Stimulated activated naive CD8-positive, alpha-beta T cell treated with anti-CD3 and anti-CD28 coated beads, Interleukin-15, Interleukin-2, amounts not matched to agents 100 U/mL and 50 U/mL, for 24 hours (primary cell): ENCODE results near the gene LIM2.

Experiments used
- ATAC-seq: fragments of 150-1000 bp; cut with Tn5 transposase; one replicate; pipeline ENCODE4 v1.10.0; 2021
- DNase-seq: peaks from one replicate; pipeline ENCODE4 v3.0.0; 2021

The LIM2 gene

GRCh38 chr19:51394050-51394836 lies 6.5 kb upstream of the LIM2 start:
- ATAC-seq (peak; percentile 86), DNase-seq (peak; percentile 96)

GRCh38 chr19:51392701-51393100 lies 4.9 kb upstream of the LIM2 start:
- no peak for ATAC-seq
- DNase-seq = no peak

- DNase-seq (no peak), ATAC-seq (no peak)
These were observed 3.4 kb upstream of the LIM2 start for GRCh38 chr19:51391073-51391611.

GRCh38 chr19:51389143-51389542 lies 1.4 kb upstream of the LIM2 start:
- ATAC-seq (no peak), DNase-seq (no peak)

GRCh38 chr19:51386882-51387520 lies 773 bp downstream of the LIM2 start:
- ATAC-seq (no peak), DNase-seq (no peak)

- DNase-seq (no peak), ATAC-seq (no peak)
These were observed 5.8 kb downstream of the LIM2 start for GRCh38 chr19:51382004-51382403.

DNA sequence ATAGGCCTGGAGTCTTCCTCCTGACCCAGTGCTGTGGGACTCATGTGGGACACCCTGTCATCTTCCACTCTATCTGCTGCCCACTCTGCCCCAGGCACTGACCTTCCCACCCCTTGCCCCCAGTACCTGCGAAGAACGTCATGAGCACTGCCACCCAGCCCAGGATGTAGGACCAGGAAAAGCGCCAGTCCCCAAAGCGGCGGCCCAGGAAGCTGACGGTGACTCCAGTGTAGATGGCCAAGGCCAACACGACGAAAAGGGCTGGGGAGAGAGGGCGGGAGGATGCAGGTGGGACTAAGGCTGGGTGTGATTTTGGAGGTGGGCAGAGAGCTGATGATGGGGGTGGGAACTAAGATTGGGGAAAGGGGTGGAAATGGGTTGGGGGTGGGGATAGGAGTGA lies 7.4 kb downstream of the LIM2 start:
- ATAC-seq (no peak), DNase-seq (no peak)

- ATAC-seq (no peak), DNase-seq (no peak)
These were observed 10.4 kb downstream of the LIM2 start for GRCh38 chr19:51377422-51377821.

GRCh38 chr19:51375504-51376221 lies 12.1 kb downstream of the LIM2 start:
- ATAC-seq (peak; percentile 40), DNase-seq (peak; percentile 76)

- DNase-seq (peak; percentile 87), ATAC-seq (peak; percentile 78)
These were observed 14.9 kb downstream of the LIM2 start, which contains the start of gene NKG7 for GRCh38 chr19:51372649-51373504. Gene NKG7, minus strand, starts transcription at chr19:51372654. Its CDS starts 119 bp downstream, at chr19:51372535.

DNA sequence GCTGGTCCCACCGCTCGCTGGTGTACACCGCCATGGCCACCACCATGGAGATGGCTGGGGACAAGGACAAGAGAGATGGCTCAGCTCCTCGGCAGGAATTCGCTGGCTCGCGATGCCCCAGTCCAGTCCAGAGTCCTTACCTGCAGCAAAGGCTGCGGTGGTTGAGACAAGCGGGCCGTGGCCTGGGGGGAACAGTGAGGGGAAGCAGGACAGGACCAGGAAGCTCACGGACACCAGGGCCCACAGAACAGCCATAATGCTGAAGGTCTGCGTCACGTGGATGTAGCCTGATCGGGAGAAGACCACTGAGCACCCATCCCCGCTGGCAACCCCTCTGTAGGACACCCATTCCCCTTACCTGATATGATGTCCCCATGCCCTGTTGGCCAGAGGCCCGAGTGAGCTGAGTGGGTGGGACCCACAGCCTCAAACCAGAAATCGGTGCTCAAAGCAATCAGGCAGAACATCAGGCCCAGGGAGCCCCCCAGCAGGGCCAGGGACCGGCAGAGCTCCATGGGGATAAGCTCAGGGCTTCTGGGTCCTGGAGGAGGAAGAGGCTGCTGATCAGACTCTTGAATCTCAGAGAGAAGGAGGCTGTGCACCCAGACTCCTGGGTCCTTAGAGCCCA lies 15.6 kb downstream of the LIM2 start:
- no peak for DNase-seq
- no peak for ATAC-seq

DNA sequence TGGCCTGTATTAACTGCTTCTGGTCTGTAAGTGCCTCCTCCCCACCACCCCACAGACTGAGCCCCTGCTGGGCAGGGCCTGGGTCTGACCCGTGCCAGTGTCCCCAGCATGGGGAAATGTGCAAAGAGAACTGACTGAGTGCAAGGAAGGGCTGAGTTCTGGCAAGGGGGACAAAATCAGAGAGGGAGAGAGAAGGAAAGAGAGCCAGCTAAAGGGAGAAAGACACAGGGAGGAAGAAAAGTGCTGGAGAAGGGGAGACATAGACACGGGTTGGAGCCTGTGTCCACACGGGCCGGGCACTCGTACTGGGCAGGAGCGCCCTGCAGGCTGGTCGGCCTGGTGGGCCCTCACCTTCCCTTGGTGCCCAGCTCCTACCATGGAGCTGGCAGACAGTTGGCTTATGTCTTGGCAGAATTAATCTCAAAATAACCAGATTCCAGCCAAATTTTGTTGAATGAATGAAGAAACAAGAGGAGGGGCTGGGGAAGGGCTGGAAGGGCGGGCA lies 16.5 kb downstream of the LIM2 start:
- no peak for ATAC-seq
- DNase-seq = no peak

DNA sequence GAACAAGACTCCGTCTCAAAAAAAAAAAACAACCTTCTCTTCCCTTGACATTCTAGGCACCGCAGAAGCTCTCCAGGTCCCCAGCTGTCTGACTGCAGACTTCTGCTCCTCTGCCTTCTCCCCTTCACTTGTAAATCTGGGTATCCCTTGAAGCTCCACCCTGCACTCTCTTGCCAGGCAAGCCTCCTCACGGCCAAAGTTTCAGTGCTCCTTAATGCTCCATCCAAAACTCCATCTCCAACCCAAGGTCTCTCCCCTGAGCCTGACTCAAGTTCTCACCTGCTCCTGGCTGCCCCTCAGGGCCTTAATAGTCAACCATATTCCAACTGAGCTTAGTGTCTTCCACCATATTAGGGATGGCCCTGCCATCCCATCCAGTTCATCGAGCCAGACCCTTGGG lies 17.5 kb downstream of the LIM2 start:
- ATAC-seq (no peak), DNase-seq (no peak)

GRCh38 chr19:51368366-51369282 lies 19.1 kb downstream of the LIM2 start, which contains the start of gene CLDND2:
Gene CLDND2, minus strand, starts transcription at chr19:51369003. Its CDS starts 426 bp downstream, at chr19:51368577.
- ATAC-seq (no peak), DNase-seq (peak; percentile 73)

GRCh38 chr19:51367565-51368365 lies 20.0 kb downstream of the LIM2 start:
- DNase-seq (peak; percentile 99), ATAC-seq (peak; percentile 78)

DNA sequence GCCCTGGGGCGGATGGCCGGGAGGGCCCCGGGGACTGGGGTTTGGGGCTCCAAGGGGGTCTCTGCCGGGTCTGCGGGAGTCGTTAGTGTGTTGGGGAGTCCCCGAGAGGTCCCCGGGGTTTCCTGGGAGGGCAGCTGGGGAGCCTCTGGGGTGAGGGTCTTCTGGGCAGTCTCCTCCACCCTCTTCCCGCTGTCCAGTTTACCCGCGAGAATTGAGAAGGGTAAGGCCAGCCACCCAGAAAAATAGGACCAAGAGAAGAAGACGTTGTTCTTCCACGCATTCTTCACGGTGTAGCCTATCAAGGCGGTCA lies 20.6 kb downstream of the LIM2 start:
- ATAC-seq (no peak), DNase-seq (no peak)

DNA sequence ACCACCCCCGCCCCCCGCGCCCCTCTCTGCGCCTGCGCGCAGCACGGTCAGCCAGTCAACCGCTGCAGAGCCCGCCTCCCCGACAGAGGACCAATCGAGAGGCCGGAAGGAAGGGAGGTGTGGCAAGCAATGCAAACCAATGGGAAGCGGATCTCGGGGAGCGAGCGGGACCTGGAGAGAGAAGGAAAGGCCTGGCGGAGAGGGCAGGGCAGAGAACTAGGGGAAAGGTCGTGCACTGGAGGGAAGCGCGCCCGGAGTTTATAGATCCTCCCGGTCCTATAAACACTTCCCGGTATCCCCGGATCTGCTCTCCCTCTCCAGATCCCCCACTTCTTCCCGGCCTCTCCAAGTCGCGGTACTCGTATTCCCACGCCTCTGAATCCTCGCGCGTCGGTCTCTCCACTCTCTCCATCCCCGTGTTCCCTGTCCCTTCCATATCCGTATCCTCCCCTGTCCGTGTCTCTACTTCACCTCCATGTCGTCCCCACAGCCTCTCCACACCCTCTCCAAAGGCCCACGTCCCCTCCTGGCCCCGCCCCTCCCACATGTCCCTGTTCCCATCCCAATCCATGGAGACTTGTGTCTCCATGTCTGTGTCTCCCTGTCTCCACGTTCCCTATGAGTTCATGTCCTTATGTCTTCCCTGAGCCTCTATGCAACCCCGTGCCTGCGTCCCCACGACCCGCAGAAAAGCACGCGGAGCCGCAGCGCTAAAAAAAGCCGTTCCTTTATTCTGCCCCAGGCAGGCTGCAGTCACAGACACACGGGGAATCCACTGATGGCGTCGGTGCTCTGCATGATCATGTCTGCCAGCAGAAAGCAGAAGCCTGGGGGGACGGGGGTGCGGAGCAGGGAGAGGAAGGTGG lies 21.2 kb downstream of the LIM2 start:
- DNase-seq (peak; percentile 95), ATAC-seq (peak; percentile 37)

DNA sequence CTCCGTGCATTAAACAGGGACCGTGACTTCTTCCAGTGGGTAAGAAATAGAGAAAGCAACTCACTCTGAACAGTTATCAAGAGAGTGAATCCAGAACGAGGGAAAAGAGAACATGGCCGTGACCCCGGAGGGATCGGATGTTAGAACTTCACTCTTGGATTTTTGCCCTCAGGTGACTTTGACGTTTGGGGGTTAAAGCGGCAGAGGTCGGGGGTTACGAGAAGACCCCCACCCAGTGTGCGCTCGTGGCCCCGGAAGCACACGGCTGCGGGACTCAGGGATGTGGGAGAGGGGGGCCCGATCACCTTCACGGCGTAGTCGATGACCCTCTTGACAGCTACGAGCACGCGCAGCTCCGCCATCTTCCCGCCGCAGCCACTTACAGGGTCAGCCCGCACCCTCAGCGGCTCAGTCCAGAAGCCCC lies 21.8 kb downstream of the LIM2 start, which contains the start of gene ETFB:
ETFB (minus strand) TSS at position 424 of the 424 bp plus-strand sequence; CDS start at position 362, 62 bp downstream.
- no peak for ATAC-seq
- DNase-seq = no peak
